AG10803 (cell line): ENCODE results near the gene KCNAB2.

Experiments
- DNase-seq: peaks from one replicate; pipeline ENCODE4 v3.0.0; 2010; ENCODE audit warnings: low read depth
- H3K4me3 ChIP-seq: 2 replicates; pipeline ENCODE4 v1.5.1; 2011; ENCODE audit warnings: mild to moderate bottlenecking, low read length, control low read depth
- CTCF ChIP-seq: conservative IDR thresholded peaks from 2 replicates; pipeline ENCODE4 v1.5.1; 2011; ENCODE audit warnings: mild to moderate bottlenecking, low read length, control low read depth, inconsistent platforms

KCNAB2 gene

GRCh38 chr1:6082430-6082971, 36.8 kb downstream of the KCNAB2 start:
- no peak overlapping the region for H3K4me3 ChIP-seq
- peak; percentile 52 for TF ChIP-seq CTCF
- peak; percentile 44 for DNase-seq

DNA sequence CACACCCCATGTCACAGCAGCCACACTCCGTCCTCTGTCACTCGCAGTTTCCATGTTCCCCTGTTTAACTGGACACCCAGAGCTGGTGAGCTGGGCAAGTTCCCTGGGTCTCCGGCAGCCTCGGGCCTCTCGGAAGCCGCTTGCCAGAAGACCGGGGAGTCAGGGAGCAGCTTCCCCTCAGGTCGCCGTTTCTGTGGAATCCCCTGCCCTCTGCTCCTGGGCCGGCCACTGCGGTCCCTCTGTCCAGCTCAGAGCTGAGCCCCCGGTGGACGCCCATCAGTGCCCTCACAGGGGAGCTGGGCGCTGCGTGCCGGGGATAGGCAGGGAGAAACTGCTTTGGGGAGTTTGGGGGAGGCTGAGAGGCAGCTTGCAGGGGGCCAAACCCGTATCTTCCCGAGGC, 37.7 kb downstream of the KCNAB2 start:
- TF ChIP-seq CTCF, result no peak
- no peak overlapping the region for H3K4me3 ChIP-seq
- no peak for DNase-seq

DNA sequence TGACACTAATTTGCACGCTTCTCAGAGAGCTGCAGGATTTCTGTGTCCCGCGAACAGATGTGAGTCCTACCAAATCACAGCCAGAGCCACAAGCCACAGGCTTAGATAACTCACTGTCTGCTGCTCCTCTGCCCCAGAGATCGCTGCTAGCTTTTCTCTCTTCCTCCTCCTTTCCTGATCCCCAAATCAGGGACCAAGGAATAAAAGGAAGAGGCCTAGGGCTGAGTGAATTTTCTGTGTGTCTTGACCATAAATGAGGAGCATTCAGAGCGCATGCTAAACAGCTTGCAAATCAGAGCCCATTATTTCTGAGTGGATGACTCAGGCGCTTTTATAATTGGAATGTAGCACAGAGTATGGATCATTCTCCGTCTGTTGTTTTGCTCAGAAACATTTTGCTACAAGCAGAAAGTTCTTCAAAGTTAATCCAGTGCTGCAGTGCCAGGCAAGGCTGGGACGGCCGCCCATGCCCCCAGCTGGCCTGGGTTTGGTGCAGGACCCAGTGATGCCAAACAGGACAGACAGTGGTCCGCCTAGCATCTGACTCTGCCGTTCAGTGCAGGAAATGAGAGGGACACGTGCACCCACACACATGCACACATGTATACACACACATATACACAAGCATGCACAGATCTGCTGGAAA, 38.2 kb downstream of the KCNAB2 start:
- no peak for TF ChIP-seq CTCF
- no peak overlapping the region for H3K4me3 ChIP-seq
- peak; percentile 60 for DNase-seq

DNA sequence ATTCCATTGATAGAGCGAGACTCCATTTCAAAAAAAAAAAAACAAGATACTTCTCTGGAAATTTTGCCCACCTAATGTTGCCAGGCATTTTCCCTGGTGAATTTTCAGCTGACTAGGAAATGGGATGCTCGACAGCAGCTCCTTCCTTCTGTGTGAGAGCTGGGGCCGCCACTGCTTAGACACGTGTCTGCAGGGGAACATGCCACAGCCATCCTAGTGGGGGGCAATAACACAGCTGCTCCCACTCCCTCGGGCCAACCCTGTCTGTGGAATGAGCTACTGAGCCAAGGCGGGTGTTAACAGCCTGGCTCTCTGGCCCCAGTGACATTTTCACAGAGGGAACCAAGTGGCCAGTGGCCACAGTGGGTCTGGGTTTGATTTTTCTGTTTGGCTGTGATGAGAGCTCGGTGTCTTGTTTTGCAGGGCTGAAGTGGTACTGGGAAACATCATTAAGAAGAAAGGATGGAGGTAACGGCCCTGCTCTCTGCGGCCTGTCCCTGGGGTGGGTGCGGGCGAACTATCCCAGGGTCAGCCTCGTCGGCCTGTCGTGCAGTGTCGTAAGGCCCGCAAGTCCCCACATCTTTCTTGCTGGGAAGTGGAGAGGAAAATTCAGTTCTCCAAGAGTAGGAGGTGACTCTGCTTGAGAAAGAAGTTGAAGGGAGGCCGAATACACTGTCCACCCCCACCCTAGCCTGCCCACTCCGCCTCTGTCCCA, 39.2 kb downstream of the KCNAB2 start:
- DNase-seq, result no peak
- no peak overlapping the region for H3K4me3 ChIP-seq
- no peak for TF ChIP-seq CTCF

GRCh38 chr1:6085666-6086065, 40.0 kb downstream of the KCNAB2 start:
- no peak for DNase-seq
- no peak overlapping the region for H3K4me3 ChIP-seq
- no peak for TF ChIP-seq CTCF

GRCh38 chr1:6086358-6086757, 40.7 kb downstream of the KCNAB2 start:
- no peak for DNase-seq
- TF ChIP-seq CTCF, result no peak
- H3K4me3 ChIP-seq, result no peak overlapping the region
